ENCODE measurements around the gene CHAMP1.
"Not testable (repeated sequence)": the region's sequence is repeated elsewhere in the genome, so short reads cannot be mapped to it uniquely, and the experiment has no call there.

The CHAMP1 gene

GRCh38 chr13:114299604-114300305 is 14.5 kb upstream of the CHAMP1 start:
- DNase-seq: no peak

- no peak for DNase-seq
These were observed 10.5 kb upstream of the CHAMP1 start for GRCh38 chr13:114303700-114304327.

- no peak for DNase-seq
These were observed 9.8 kb upstream of the CHAMP1 start for GRCh38 chr13:114304346-114305034.

- no peak for DNase-seq
These were observed 5.2 kb upstream of the CHAMP1 start for GRCh38 chr13:114309086-114309485.

- DNase-seq: no peak
These were observed 4.4 kb upstream of the CHAMP1 start for GRCh38 chr13:114309806-114310410.

- DNase-seq: peak; percentile 30
These were observed 3.3 kb upstream of the CHAMP1 start for GRCh38 chr13:114310956-114311355.

GRCh38 chr13:114311387-114311786 is 2.9 kb upstream of the CHAMP1 start:
- no peak for DNase-seq

- no peak for DNase-seq
These were observed 2.4 kb upstream of the CHAMP1 start for GRCh38 chr13:114311908-114312307.

- peak; percentile 39 for DNase-seq
These were observed 1.0 kb upstream of the CHAMP1 start for GRCh38 chr13:114313061-114313860.

- DNase-seq: no peak
These were observed 927 bp downstream of the CHAMP1 start for GRCh38 chr13:114315074-114315785.

GRCh38 chr13:114318624-114319023 is 4.3 kb downstream of the CHAMP1 start:
- DNase-seq: no peak

- DNase-seq: peak; percentile 95
These were observed 5.2 kb downstream of the CHAMP1 start for GRCh38 chr13:114319441-114319913.

- no peak for DNase-seq
These were observed 5.8 kb downstream of the CHAMP1 start for GRCh38 chr13:114320065-114320464.

GRCh38 chr13:114321256-114321655 is 7.0 kb downstream of the CHAMP1 start:
- DNase-seq: no peak

- DNase-seq: no peak
These were observed 9.0 kb downstream of the CHAMP1 start for GRCh38 chr13:114323349-114323748.

GRCh38 chr13:114324334-114324733 is 10.0 kb downstream of the CHAMP1 start:
- DNase-seq: no peak

GRCh38 chr13:114325729-114326128 is 11.4 kb downstream of the CHAMP1 start:
- DNase-seq: no peak

- DNase-seq: no peak
These were observed 13.7 kb downstream of the CHAMP1 start for GRCh38 chr13:114328034-114328433.

- DNase-seq: no peak
These were observed 14.3 kb downstream of the CHAMP1 start for GRCh38 chr13:114328595-114328994.

- DNase-seq: no peak
These were observed 15.8 kb downstream of the CHAMP1 start for GRCh38 chr13:114330086-114330485.

GRCh38 chr13:114333881-114334280 is 19.6 kb downstream of the CHAMP1 start:
- DNase-seq: not testable (repeated sequence)
